HCT116 (cell line): ENCODE data around the gene TMEM219.

Experiments
- CTCF ChIP-seq, 3 experiments: fragments of 200-600 bp in 1 of 3; sonication (generic) in 1 of 3; IDR thresholded peaks in 2 of 3; conservative IDR thresholded peaks in 1 of 3; 2 replicates each; pipeline ENCODE4 v1.5.1; 2012 to 2017; ENCODE audit warnings: low read depth in 2 of 3, low read length in 2 of 3, antibody characterized with exemption in 1 of 3, borderline replicate concordance in 1 of 3, control low read depth in 1 of 3, mild to moderate bottlenecking in 1 of 3, mixed read lengths in 1 of 3, mixed run types in 1 of 3, moderate library complexity in 1 of 3; ENCODE audit not compliant: insufficient read depth in 1 of 3
- EZH2 ChIP-seq: fragments of 200-600 bp; sonication (generic); IDR thresholded peaks from 2 replicates; pipeline ENCODE4 v1.6.1; 2017; ENCODE audit warnings: antibody characterized with exemption, mixed run types
- MAX ChIP-seq: IDR thresholded peaks from 2 replicates; pipeline ENCODE4 v1.6.1; 2012
- SIN3A ChIP-seq: IDR thresholded peaks from 2 replicates; pipeline ENCODE4 v1.6.1; 2012; ENCODE audit warnings: low read depth
- SP1 ChIP-seq: IDR thresholded peaks from 2 replicates; pipeline ENCODE4 v1.6.1; 2012; ENCODE audit warnings: low read depth
- TCF7L2 ChIP-seq: IDR thresholded peaks from 2 replicates; pipeline ENCODE4 v1.7.0; 2011; ENCODE audit warnings: borderline replicate concordance, inconsistent platforms; ENCODE audit not compliant: insufficient read depth, insufficient read length; ENCODE audit errors: extremely low read depth

- TF ChIP-seq MAX (no peak), EZH2 (no peak), SIN3A (no peak), CTCF (IDR thresholded peaks at IDR 0.05 in 2 of 3, conservative IDR thresholded peaks at IDR 0.05 in 1 of 3; ENCODE audit: borderline replicate concordance in 1 of 3, insufficient read depth in 1 of 3, low read depth in 2 of 3, low read length in 2 of 3) (no peak), SP1 (no peak), TCF7L2 (no peak)
Observed at GRCh38 chr16:29987371-29988085, 25.6 kb downstream of the TMEM219 start.
